Activated gamma-delta T cell (primary cell): ENCODE data around the gene LRRC71.

Source experiments
- DNase-seq: peaks from one replicate; lab custom pipeline; 2025; lab: John Stamatoyannopoulos, UW
- total RNA-seq, 2 donors: gene quantifications; one replicate each; lab custom pipeline; 2026; lab: John Stamatoyannopoulos, UW

The LRRC71 gene
- total RNA-seq: 0 to 0.04 reads per million in 2 donors

- no peak for DNase-seq
These were observed at the start of gene LRRC71 for GRCh38 chr1:156920233-156921052. TSS of gene LRRC71 (plus strand) at chr1:156920632. CDS start at chr1:156920804, 172 bp downstream.

GRCh38 chr1:156873659-156874058, 46.8 kb upstream of the LRRC71 start:
- no peak for DNase-seq

GRCh38 chr1:156874142-156874541, 46.3 kb upstream of the LRRC71 start:
- DNase-seq: no peak

GRCh38 chr1:156874572-156875340, 45.7 kb upstream of the LRRC71 start:
- DNase-seq: no peak

GRCh38 chr1:156875341-156875615, 45.2 kb upstream of the LRRC71 start:
- DNase-seq: no peak

- no peak for DNase-seq
These were observed 44.2 kb upstream of the LRRC71 start for GRCh38 chr1:156876281-156876680.

GRCh38 chr1:156877433-156878170, 42.8 kb upstream of the LRRC71 start:
- DNase-seq: no peak

- no peak for DNase-seq
These were observed 40.6 kb upstream of the LRRC71 start for GRCh38 chr1:156879876-156880275.

GRCh38 chr1:156880473-156880872, 40.0 kb upstream of the LRRC71 start:
- no peak for DNase-seq

- no peak for DNase-seq
These were observed 39.3 kb upstream of the LRRC71 start for GRCh38 chr1:156881101-156881500.

GRCh38 chr1:156881663-156882062, 38.8 kb upstream of the LRRC71 start:
- no peak for DNase-seq

GRCh38 chr1:156882543-156882942, 37.9 kb upstream of the LRRC71 start:
- no peak for DNase-seq

- no peak for DNase-seq
These were observed 36.5 kb upstream of the LRRC71 start for GRCh38 chr1:156883919-156884318.

- no peak for DNase-seq
These were observed 35.8 kb upstream of the LRRC71 start for GRCh38 chr1:156884560-156885184.

- no peak for DNase-seq
These were observed 35.1 kb upstream of the LRRC71 start for GRCh38 chr1:156885314-156885713.

GRCh38 chr1:156885880-156886355, 34.5 kb upstream of the LRRC71 start:
- no peak for DNase-seq

- no peak for DNase-seq
These were observed 33.7 kb upstream of the LRRC71 start for GRCh38 chr1:156886583-156887281.

GRCh38 chr1:156887317-156887716, 33.1 kb upstream of the LRRC71 start:
- DNase-seq: no peak

- no peak for DNase-seq
These were observed 32.7 kb upstream of the LRRC71 start for GRCh38 chr1:156887734-156888133.

GRCh38 chr1:156889802-156890580, 30.4 kb upstream of the LRRC71 start:
- DNase-seq: no peak
